LHCN-M2 (cell line): ENCODE measurements around the gene MAGI1. TPM values are rescaled to one million over a fixed set of nuclear protein-coding genes. Genes with fewer than 3 reads are reported as not detected.

Source experiments
- DNase-seq: peaks from one replicate; pipeline ENCODE4 v3.0.0-alpha.2; 2012; ENCODE audit warnings: low read depth
- total RNA-seq: library from RNA; depleted of rRNA; stranded (reverse); fragments of >200 nt; gene quantifications from 2 replicates; pipeline ENCODE4 v1.2.3, GENCODE V29; 2014

Gene MAGI1
- total RNA-seq, 1 experiment from 2014 or later: 5.5 TPM

- DNase-seq: no peak
Observed at GRCh38 chr3:65381496-65382010, 657.2 kb downstream of the MAGI1 start.

GRCh38 chr3:65379223-65379622 is 659.5 kb downstream of the MAGI1 start:
- no peak for DNase-seq

GRCh38 chr3:65377637-65378036 is 661.1 kb downstream of the MAGI1 start:
- no peak for DNase-seq

- DNase-seq: no peak
Observed at GRCh38 chr3:65376426-65376825, 662.3 kb downstream of the MAGI1 start.

GRCh38 chr3:65371053-65371452 is 667.7 kb downstream of the MAGI1 start:
- no peak for DNase-seq

GRCh38 chr3:65368866-65369265 is 669.9 kb downstream of the MAGI1 start:
- DNase-seq: no peak

GRCh38 chr3:65362688-65363087 is 676.0 kb downstream of the MAGI1 start:
- no peak for DNase-seq

GRCh38 chr3:65361448-65361847 is 677.3 kb downstream of the MAGI1 start:
- DNase-seq: no peak

- DNase-seq: no peak
Observed at GRCh38 chr3:65356331-65357248, 682.1 kb downstream of the MAGI1 start.

GRCh38 chr3:65354880-65355279 is 683.8 kb downstream of the MAGI1 start:
- no peak for DNase-seq

GRCh38 chr3:65352951-65353350 is 685.8 kb downstream of the MAGI1 start:
- no peak for DNase-seq

GRCh38 chr3:65351753-65352152 is 687.0 kb downstream of the MAGI1 start:
- DNase-seq: no peak

- no peak for DNase-seq
Observed at GRCh38 chr3:65350801-65351476, 687.8 kb downstream of the MAGI1 start.

GRCh38 chr3:65348398-65348995 is 690.2 kb downstream of the MAGI1 start:
- DNase-seq: peak; percentile 66

- no peak for DNase-seq
Observed at GRCh38 chr3:65347166-65347565, 691.6 kb downstream of the MAGI1 start.

GRCh38 chr3:65344846-65345245 is 693.9 kb downstream of the MAGI1 start:
- no peak for DNase-seq

GRCh38 chr3:65344444-65344843 is 694.3 kb downstream of the MAGI1 start:
- DNase-seq: no peak

- DNase-seq: no peak
Observed at GRCh38 chr3:65343736-65344135, 695.0 kb downstream of the MAGI1 start.

- no peak for DNase-seq
Observed at GRCh38 chr3:65343026-65343425, 695.7 kb downstream of the MAGI1 start.

GRCh38 chr3:65342084-65342683 is 696.5 kb downstream of the MAGI1 start:
- peak; percentile 37 for DNase-seq

- DNase-seq: no peak
Observed at GRCh38 chr3:65339192-65339740, 699.5 kb downstream of the MAGI1 start.
